HepG2 (cell line): ENCODE data around the gene CRIP1. TPM values are rescaled to one million over a fixed set of nuclear protein-coding genes. Genes with fewer than 3 reads are reported as not detected.
A peak's percentile ranks its signal among the peaks of the same experiment; 100 is the strongest.

Experiments used
- BATF2 ChIP-seq: sonication (generic); formaldehyde crosslinking; IDR thresholded peaks from 2 replicates; pipeline ENCODE4 v1.8.0; 2022; ENCODE audit warnings: mild to moderate bottlenecking, missing genetic modification reagents, moderate library complexity
- CEBPB ChIP-seq: IDR thresholded peaks from 2 replicates; pipeline ENCODE4 v1.6.1; 2011; ENCODE audit warnings: low read depth, low read length, improper control_type of control experiment, borderline replicate concordance
- DDIT3 ChIP-seq: sonication (generic); formaldehyde crosslinking; IDR thresholded peaks from 2 replicates; pipeline ENCODE4 v1.4.0; 2020; ENCODE audit warnings: mild to moderate bottlenecking, missing genetic modification reagents
- DPF2 ChIP-seq: sonication (generic); formaldehyde crosslinking; IDR thresholded peaks from 2 replicates; pipeline ENCODE4 v1.4.0; 2020; ENCODE audit warnings: mild to moderate bottlenecking, low read depth, missing genetic modification reagents, borderline replicate concordance
- E2F2 ChIP-seq: sonication (generic); formaldehyde crosslinking; IDR thresholded peaks from 2 replicates; pipeline ENCODE4 v1.4.0; 2020; ENCODE audit warnings: missing genetic modification reagents, borderline replicate concordance
- GRHL1 ChIP-seq: sonication (generic); formaldehyde crosslinking; conservative IDR thresholded peaks from 2 replicates; pipeline ENCODE4 v1.8.0; 2022; ENCODE audit warnings: missing genetic modification reagents
- HBP1 ChIP-seq: IDR thresholded peaks from 2 replicates; pipeline ENCODE4 v1.6.1; 2016; ENCODE audit warnings: low read depth, control low read depth
- HES4 ChIP-seq: sonication (generic); formaldehyde crosslinking; IDR thresholded peaks from 2 replicates; pipeline ENCODE4 v1.9.0; 2021; ENCODE audit warnings: mild to moderate bottlenecking, missing genetic modification reagents, borderline replicate concordance
- HMGXB4 ChIP-seq, 2 experiments: sonication (generic) in 1 of 2; formaldehyde crosslinking in 1 of 2; IDR thresholded peaks; 2 replicates each; pipeline versions ENCODE4 v1.4.0 to v1.6.1; 2018 to 2020; ENCODE audit warnings: missing genetic modification reagents in 2 of 2, borderline replicate concordance in 1 of 2, low read depth in 1 of 2, mild to moderate bottlenecking in 1 of 2, missing biosample characterization in 1 of 2
- MTA3 ChIP-seq: sonication (generic); formaldehyde crosslinking; IDR thresholded peaks from 2 replicates; pipeline ENCODE4 v1.4.0; 2020; ENCODE audit warnings: missing genetic modification reagents
- MXI1 ChIP-seq: IDR thresholded peaks from 3 replicates; pipeline ENCODE4 v1.6.1; 2012; ENCODE audit warnings: low read depth, low read length, inconsistent platforms, borderline replicate concordance
- POLR2AphosphoS5 ChIP-seq: IDR thresholded peaks from 2 replicates; pipeline ENCODE4 v1.6.1; 2012; ENCODE audit warnings: low read depth, low read length
- STAT5B ChIP-seq: sonication (generic); formaldehyde crosslinking; IDR thresholded peaks from 2 replicates; pipeline ENCODE4 v1.4.0; 2020; ENCODE audit warnings: missing genetic modification reagents
- ZBTB46 ChIP-seq: sonication (generic); formaldehyde crosslinking; IDR thresholded peaks from 2 replicates; pipeline ENCODE4 v1.4.0; 2020; ENCODE audit warnings: mild to moderate bottlenecking, missing genetic modification reagents, borderline replicate concordance
- ZFP62 ChIP-seq: sonication (generic); formaldehyde crosslinking; IDR thresholded peaks from 2 replicates; pipeline ENCODE4 v1.4.0; 2020; ENCODE audit warnings: missing genetic modification reagents
- ZFX ChIP-seq: sonication (generic); formaldehyde crosslinking; IDR thresholded peaks from 2 replicates; pipeline ENCODE4 v1.4.0; 2020; ENCODE audit warnings: mild to moderate bottlenecking, low read depth, missing genetic modification reagents, moderate library complexity
- ZNF546 ChIP-seq: sonication (generic); formaldehyde crosslinking; conservative IDR thresholded peaks from 2 replicates; pipeline ENCODE4 v1.8.1; 2023; ENCODE audit warnings: mild to moderate bottlenecking, missing genetic modification reagents
- ZNF550 ChIP-seq: sonication (generic); formaldehyde crosslinking; IDR thresholded peaks from 2 replicates; pipeline ENCODE4 v1.4.0; 2020; ENCODE audit warnings: mild to moderate bottlenecking, missing genetic modification reagents, borderline replicate concordance
- ZNF850 ChIP-seq: sonication (generic); formaldehyde crosslinking; conservative IDR thresholded peaks from 2 replicates; pipeline ENCODE4 v1.9.0; 2021; ENCODE audit warnings: mild to moderate bottlenecking, missing genetic modification reagents
- polyA plus RNA-seq, 8 experiments: library from polyadenylated mRNA; depleted of rRNA in 3 of 8; stranded (reverse) in 7 of 8; unstranded in 1 of 8; fragments of >200 nt; fragmentation: Illumina TruSeq in 4 of 8; extraction: Trizol in 4 of 8; gene quantifications; 2 replicates each; pipeline versions ENCODE4 v1.2.1 to v1.2.3, GENCODE V29; 2011 to 2016; ENCODE audit warnings: low read depth in 4 of 8, missing spikeins in 1 of 8, mixed read lengths in 1 of 8; ENCODE audit not compliant: insufficient read depth in 1 of 8
- total RNA-seq, 5 experiments: library from RNA; depleted of rRNA; stranded (reverse); fragments of >200 nt; fragmentation: Illumina TruSeq; extraction: Trizol; gene quantifications; 2 replicates each; pipeline ENCODE4 v1.2.3, GENCODE V29; 2016; ENCODE audit warnings: low read depth in 1 of 5

CRIP1 gene
- total and polyA plus RNA-seq, 2 of the 13 experiments (the other 11 are each of a cell fraction or from before 2014, with no cell fraction given), result 53.9 to 59.5 TPM

GRCh38 chr14:105527826-105528585 is 41.3 kb downstream of the CRIP1 start (continued):
- TF ChIP-seq GRHL1 (CRISPR knock-in tag), result no peak
- TF ChIP-seq E2F2 (CRISPR knock-in tag), result no peak
- TF ChIP-seq BATF2 (CRISPR knock-in tag), result no peak
- TF ChIP-seq ZNF546 (CRISPR knock-in tag), result 0 out of 2 replicates have a peak, but pooled peaks have one; percentile 43
- TF ChIP-seq CEBPB, result no peak
- no peak for TF ChIP-seq ZNF850
- TF ChIP-seq HES4 (CRISPR knock-in tag), result no peak
- TF ChIP-seq HMGXB4 (CRISPR knock-in tag; IDR thresholded peaks at IDR 0.05; ENCODE audit: borderline replicate concordance in 1 of 2, low read depth in 1 of 2), result peak; percentile 87 to 90
- TF ChIP-seq DDIT3 (CRISPR knock-in tag), result no peak
- peak; percentile 55 for TF ChIP-seq ZFX (CRISPR knock-in tag)
- no peak for TF ChIP-seq MTA3
- TF ChIP-seq STAT5B (CRISPR knock-in tag), result no peak
- no peak for TF ChIP-seq POLR2AphosphoS5
- TF ChIP-seq DPF2 (CRISPR knock-in tag), result no peak
- TF ChIP-seq HBP1 (CRISPR knock-in tag), result 0 out of 2 replicates have a peak, but pooled peaks have one; percentile 64
- TF ChIP-seq ZNF550 (CRISPR knock-in tag), result no peak
- no peak for TF ChIP-seq ZFP62 (CRISPR knock-in tag)
- no peak for TF ChIP-seq ZBTB46 (CRISPR knock-in tag)
- peak; percentile 58; the same call in 1 of the 3 replicates for TF ChIP-seq MXI1
